Measurements from ENCODE around the gene CARMIL3.
A peak's percentile ranks its signal among the peaks of the same experiment; 100 is the strongest.
"Not testable (repeated sequence)": the region's sequence is repeated elsewhere in the genome, so short reads cannot be mapped to it uniquely, and the experiment has no call there.

CARMIL3 gene

DNA sequence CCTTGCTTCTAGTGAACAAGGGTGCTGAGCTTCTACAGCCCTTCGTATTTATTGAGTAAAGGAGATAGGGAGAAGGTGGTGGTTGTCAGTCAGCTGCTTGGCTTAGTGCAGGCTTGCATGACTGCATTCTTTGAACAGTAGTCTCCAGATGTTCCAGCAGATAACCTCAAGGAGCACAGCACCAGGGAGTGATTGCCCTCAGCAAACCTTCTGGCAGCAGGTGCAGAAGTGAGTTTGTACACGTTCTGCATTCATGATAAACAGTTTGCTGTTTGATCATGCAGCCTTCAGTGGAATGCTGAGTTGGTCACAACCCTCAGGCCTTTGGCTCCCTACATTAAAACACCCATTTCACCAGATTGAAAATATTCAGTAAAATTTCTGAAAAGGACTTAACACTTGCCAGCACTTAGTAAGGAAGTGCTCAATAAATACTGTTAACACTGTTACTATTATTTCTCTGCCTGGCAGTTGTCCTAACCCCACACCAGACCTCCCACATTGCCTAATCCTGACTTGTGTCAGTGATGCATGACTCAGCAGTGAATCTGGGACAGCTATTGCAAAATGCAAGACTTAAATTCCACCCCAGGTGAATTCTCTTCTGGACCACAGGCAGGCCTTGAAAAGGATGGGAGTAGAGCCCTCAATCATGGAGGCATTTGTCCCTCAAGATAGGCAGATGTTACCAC is 18.9 kb upstream of the CARMIL3 start:
- DNase-seq (ENCODE audit: insufficient read length, low spot score) (no peak), FAIRE-seq (no peak)
- TF ChIP-seq, protein P1, sequence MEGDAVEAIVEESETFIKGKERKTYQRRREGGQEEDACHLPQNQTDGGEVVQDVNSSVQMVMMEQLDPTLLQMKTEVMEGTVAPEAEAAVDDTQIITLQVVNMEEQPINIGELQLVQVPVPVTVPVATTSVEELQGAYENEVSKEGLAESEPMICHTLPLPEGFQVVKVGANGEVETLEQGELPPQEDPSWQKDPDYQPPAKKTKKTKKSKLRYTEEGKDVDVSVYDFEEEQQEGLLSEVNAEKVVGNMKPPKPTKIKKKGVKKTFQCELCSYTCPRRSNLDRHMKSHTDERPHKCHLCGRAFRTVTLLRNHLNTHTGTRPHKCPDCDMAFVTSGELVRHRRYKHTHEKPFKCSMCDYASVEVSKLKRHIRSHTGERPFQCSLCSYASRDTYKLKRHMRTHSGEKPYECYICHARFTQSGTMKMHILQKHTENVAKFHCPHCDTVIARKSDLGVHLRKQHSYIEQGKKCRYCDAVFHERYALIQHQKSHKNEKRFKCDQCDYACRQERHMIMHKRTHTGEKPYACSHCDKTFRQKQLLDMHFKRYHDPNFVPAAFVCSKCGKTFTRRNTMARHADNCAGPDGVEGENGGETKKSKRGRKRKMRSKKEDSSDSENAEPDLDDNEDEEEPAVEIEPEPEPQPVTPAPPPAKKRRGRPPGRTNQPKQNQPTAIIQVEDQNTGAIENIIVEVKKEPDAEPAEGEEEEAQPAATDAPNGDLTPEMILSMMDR (IDR thresholded peaks at IDR 0.05; ENCODE audit: insufficient read depth, missing control alignments): no peak

DNA sequence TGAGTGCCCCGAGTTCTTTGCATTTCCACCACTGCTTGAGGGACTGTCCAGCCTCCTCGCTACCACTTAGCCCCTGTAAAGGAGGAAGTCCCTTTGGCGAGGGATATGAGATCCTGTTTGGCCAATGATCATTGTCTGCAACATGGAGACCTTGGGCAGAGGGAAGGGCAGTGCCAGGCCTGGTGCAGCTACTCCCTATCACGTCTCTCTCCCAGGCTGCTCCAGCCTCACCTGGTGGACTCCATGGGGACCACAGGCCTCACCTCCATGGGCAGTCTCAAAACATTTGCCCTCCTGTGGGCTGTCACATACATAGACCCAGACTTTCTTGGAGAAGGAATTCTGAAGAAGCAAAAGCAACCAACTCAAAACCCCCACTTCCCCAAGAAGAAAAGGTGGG is 16.0 kb upstream of the CARMIL3 start:
- not testable (repeated sequence) for FAIRE-seq; DNase-seq (ENCODE audit: insufficient read length, low spot score)

DNA sequence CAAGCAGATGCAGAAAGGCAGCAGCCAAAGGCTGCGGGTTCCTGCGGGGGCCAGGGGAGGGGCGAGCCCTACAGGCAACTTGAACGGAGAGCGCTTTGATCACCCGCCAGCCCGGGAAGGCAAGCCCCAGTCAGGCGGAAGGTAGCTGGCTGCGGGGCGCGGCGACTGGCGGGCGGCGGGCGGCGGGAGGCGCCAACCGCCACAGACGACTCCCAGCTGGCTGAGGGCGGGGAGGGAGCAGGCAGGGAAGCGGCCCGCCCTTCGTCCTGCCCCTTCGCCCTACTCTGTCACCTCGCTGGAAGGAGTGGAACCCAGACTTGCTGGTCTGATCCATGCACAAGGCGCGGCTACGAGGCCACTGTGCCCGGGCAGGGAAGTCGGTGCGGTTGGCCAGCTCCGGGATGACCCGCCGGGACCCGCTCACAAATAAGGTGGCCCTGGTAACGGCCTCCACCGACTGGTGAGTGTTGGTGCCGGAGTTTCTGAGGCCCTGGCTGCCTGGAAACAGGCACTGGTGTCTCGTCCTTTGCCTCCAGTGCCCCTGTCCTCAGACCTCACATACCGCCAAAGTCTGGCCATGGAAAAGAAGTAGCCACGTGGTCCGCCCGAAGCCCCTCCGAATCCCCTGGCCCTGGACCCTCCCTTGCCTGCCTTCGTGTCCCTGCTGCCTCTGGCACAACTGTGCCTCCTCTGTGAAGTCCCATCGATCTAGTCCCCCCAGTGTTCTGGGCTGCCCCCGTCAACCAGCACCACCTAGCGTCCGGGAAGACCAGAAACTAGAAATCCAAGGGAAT is 15.4 kb upstream of the CARMIL3 start:
- TF ChIP-seq, protein P1 (IDR thresholded peaks at IDR 0.05; ENCODE audit: insufficient read depth, missing control alignments): peak; percentile 75
- no peak for FAIRE-seq
- DNase-seq (ENCODE audit: insufficient read length, low spot score): no peak

DNA sequence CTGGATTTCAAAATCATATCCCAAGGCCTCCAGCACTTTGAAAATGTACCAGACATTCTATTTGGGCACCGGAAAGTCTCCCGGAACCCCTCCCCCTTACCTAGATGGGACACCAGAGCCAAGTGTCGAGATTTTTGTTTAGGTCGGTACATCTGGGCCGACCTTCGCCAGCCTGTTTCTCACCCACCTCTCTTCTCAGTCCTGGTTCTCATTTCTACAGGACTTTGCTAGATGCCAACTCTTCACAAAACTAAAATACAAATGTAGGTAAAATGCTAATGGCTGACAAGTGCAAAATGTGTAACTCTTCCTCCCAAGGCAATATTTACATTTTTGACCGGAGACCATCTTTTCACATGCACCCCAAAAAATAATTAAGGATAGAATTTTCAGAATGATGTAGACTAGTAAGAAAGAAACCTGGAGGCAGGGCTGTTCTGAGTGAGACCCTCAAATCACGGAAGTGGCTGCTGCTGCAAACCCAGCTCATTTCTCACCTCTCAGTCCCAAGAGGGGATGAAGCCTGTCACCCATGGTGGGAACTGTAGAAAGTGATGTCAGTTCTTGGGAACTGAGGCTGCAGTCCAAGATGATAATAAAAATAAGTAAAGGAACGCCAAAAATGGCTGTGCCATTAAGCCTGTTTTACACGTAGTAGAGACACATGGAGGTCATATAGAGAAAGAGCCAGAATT is 14.7 kb upstream of the CARMIL3 start:
- FAIRE-seq; DNase-seq (ENCODE audit: insufficient read length, low spot score): not testable (repeated sequence)

DNA sequence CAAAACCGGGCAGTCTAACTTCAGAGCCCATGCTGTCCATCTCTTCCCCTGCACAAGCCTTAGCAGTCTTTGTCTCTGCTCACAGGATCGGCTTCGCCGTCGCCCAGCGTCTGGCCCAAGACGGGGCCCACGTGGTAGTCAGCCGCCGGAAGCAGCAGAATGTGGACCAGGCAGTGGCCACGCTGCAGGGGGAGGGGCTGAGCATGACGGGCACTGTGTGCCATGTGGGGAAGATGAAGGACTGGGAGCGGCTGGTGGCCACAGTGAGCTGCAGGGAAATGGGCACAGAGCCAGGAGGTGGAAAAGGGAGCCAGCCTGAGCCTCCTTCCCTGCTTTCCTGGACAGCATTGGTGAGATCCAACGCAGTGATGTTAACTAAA is 14.2 kb upstream of the CARMIL3 start:
- DNase-seq (ENCODE audit: insufficient read length, low spot score): no peak
- TF ChIP-seq, protein P1 (IDR thresholded peaks at IDR 0.05; ENCODE audit: insufficient read depth, missing control alignments): no peak
- FAIRE-seq: no peak

DNA sequence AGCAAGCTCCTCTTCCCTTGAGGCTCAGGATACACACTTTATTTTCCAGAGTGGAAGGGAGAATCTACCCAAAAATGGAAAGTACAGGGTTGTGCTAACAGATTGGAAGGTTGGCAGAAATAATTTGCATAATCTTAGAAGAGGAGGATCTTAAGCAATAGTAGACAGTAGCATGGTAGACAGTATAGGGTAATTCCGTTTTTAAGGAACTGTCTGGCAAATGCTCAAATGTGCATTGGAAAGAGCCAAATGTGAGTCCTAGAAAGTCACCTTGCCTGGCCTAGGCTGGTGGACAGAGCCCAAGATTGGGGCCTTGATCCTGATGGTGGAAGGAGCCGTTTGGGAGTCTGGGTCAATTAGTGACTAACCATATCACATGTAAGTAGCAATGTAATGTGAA is 13.1 kb upstream of the CARMIL3 start:
- DNase-seq (ENCODE audit: insufficient read length, low spot score) (no peak), FAIRE-seq (no peak)
- TF ChIP-seq, protein P1 (IDR thresholded peaks at IDR 0.05; ENCODE audit: insufficient read depth, missing control alignments): no peak

DNA sequence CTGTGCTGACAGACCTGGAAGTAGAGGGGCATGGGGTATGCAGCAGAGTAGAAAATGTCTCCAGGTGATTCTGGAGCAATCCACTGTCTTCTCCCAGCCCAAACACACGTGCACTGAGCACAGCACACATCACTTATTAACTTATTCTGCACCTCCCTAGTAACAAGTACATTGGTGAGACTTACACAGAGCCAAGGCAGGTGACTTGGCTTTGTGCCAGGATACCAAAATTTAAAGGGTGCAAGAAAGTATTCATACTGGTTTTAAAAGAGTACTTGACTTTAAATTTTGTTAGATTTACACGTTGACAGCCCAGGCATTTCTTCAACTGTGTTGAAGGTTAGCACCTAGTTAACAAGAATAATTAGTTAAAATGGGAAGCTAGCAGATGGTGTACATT is 11.1 kb upstream of the CARMIL3 start:
- DNase-seq (ENCODE audit: insufficient read length, low spot score) (no peak), FAIRE-seq (no peak)
- TF ChIP-seq, protein P1 (IDR thresholded peaks at IDR 0.05; ENCODE audit: insufficient read depth, missing control alignments): no peak

DNA sequence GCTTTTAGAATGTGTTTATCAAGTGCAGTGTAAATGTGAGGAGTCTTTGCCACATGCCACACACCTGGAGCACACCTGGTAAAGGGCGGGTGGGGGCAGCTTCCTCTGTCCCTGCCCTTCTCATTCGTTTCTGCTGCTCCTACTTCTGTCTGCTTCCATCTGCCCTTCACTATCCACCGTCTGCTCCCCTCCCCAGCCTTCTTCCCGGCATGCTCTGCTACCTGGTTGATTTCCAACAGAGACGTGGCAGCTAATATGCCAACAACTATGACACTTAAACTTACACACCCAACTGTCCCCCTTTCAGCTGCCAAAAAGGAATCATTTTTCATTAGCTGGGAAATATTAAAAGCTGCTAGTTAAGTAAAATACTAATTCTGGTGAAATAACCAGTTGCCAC is 9.1 kb upstream of the CARMIL3 start:
- DNase-seq (ENCODE audit: insufficient read length, low spot score) (no peak), FAIRE-seq (no peak)
- TF ChIP-seq, protein P1 (IDR thresholded peaks at IDR 0.05; ENCODE audit: insufficient read depth, missing control alignments): no peak

DNA sequence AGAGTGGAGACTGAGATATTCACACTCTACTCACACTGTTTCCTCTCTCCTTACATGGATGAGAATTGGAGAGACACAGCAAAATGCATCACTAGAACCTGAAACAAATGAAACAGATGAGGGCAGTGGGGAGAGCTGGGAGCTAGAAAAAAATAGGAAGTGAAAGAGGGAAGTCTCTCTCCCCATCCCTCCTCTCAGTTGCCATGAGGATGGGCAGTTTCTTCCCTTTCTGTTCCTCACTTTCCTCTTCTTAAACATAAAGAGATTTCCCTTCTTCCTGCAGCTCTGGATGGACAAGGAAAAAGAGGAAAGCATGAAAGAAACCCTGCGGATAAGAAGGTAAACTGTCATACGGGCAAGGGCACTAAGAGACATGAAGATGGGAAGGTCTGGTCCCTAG is 2.8 kb upstream of the CARMIL3 start:
- FAIRE-seq: not testable (repeated sequence)

DNA sequence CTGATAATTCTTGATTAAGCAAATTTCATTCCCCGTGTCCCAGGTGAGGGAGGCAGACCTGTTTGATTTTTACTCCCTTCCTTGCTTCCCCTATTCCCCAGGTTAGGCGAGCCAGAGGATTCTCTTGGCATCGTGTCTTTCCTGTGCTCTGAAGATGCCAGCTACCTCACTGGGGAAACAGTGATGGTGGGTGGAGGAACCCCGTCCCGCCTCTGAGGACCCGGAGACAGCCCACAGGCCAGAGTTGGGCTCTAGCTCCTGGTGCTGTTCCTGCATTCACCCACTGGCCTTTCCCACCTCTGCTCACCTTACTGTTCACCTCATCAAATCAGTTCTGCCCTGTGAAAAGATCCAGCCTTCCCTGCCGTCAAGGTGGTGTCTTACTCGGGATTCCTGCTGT is 1.1 kb upstream of the CARMIL3 start:
- DNase-seq (ENCODE audit: insufficient read length, low spot score); FAIRE-seq: not testable (repeated sequence)

More for the DNA sequence above, 2.8 kb upstream of the CARMIL3 start:
- DNase-seq (ENCODE audit: insufficient read length, low spot score): not testable (repeated sequence)
